CD8-positive, alpha-beta memory T cell (primary cell): ENCODE measurements around the gene ZG16B. TPM values are rescaled to one million over a fixed set of nuclear protein-coding genes. Genes with fewer than 3 reads are reported as not detected.
A peak's percentile ranks its signal among the peaks of the same experiment; 100 is the strongest.

Experiments used
- CTCF ChIA-PET: fragments of 350-600 bp; sonication (Branson Sonifier 250); formaldehyde crosslinking; loops from one replicate; lab custom pipeline; 2021; ENCODE audit warnings: antibody characterized with exemption; lab: Charles Lee
- POLR2A ChIA-PET: fragments of 350-600 bp; sonication (Branson Sonifier 250); formaldehyde crosslinking; loops from one replicate; lab custom pipeline; 2021; ENCODE audit warnings: antibody characterized with exemption; lab: Charles Lee
- DNase-seq, 5 donors: peaks; one replicate each; pipeline versions ENCODE4 v3.0.0 to v3.0.0-alpha.2; 2020 to 2022; ENCODE audit warnings: mixed read lengths in 1 of 5
- H3K27ac ChIP-seq: one replicate; pipeline ENCODE4 v1.7.0; 2013; ENCODE audit warnings: low read depth, mild to moderate bottlenecking, low read length, moderate library complexity
- H3K27me3 ChIP-seq: 2 replicates; pipeline ENCODE4 v1.7.0; 2013; ENCODE audit warnings: low read length, mild to moderate bottlenecking; ENCODE audit not compliant: insufficient read depth, poor library complexity, severe bottlenecking
- H3K36me3 ChIP-seq: 2 replicates; pipeline ENCODE4 v1.7.0; 2013; ENCODE audit warnings: mild to moderate bottlenecking, low read length, moderate library complexity; ENCODE audit not compliant: insufficient read depth
- H3K4me1 ChIP-seq: 2 replicates; pipeline ENCODE4 v1.7.0; 2013; ENCODE audit warnings: mild to moderate bottlenecking, low read length, moderate library complexity; ENCODE audit not compliant: insufficient read depth
- H3K4me3 ChIP-seq: 2 replicates; pipeline ENCODE4 v1.7.0; 2013; ENCODE audit warnings: mild to moderate bottlenecking, low read length
- H3K9me3 ChIP-seq: 2 replicates; pipeline ENCODE4 v1.7.0; 2013; ENCODE audit warnings: mild to moderate bottlenecking, low read length
- H3K27ac Mint-ChIP-seq, 8 donors: one replicate each; pipeline ENCODE4 v1.8.0; 2020 to 2021; ENCODE audit warnings: mixed read lengths in 8 of 8, mild to moderate bottlenecking in 6 of 8, inconsistent platforms in 3 of 8, moderate library complexity in 3 of 8
- H3K27me3 Mint-ChIP-seq, 2 donors: one replicate each; pipeline ENCODE4 v1.8.0; 2020 to 2021; ENCODE audit warnings: mixed read lengths in 2 of 2, mild to moderate bottlenecking in 1 of 2, moderate library complexity in 1 of 2
- H3K36me3 Mint-ChIP-seq, 3 donors: one replicate each; pipeline ENCODE4 v1.8.0; 2020 to 2021; ENCODE audit warnings: mixed read lengths in 3 of 3, inconsistent platforms in 1 of 3, mild to moderate bottlenecking in 1 of 3
- H3K4me1 Mint-ChIP-seq, 3 donors: one replicate each; pipeline ENCODE4 v1.8.0; 2020 to 2021; ENCODE audit warnings: mixed read lengths in 3 of 3, inconsistent platforms in 1 of 3, mild to moderate bottlenecking in 1 of 3
- H3K4me3 Mint-ChIP-seq, 7 donors: one replicate each; pipeline ENCODE4 v1.8.0; 2020 to 2021; ENCODE audit warnings: mixed read lengths in 7 of 7, mild to moderate bottlenecking in 6 of 7, moderate library complexity in 4 of 7, inconsistent platforms in 2 of 7
- H3K9me3 Mint-ChIP-seq, 5 donors: one replicate each; pipeline ENCODE4 v1.8.0; 2020 to 2022; ENCODE audit warnings: mixed read lengths in 5 of 5, mild to moderate bottlenecking in 3 of 5, moderate library complexity in 2 of 5, inconsistent platforms in 1 of 5
- polyA plus RNA-seq: library from polyadenylated mRNA; unstranded; fragments of 300-500 nt; fragmentation: Illumina TruSeq; gene quantifications from one replicate; pipeline ENCODE4 v1.2.3, GENCODE V29; 2021
- total RNA-seq, 2 experiments: library from RNA; stranded (reverse); gene quantifications; one replicate each; pipeline ENCODE4 v1.2.3, GENCODE V29; 2021

Gene ZG16B
- total and polyA plus RNA-seq, 3 experiments from 2014 or later: 0.29 to 0.74 TPM; not detected in 1

DNA sequence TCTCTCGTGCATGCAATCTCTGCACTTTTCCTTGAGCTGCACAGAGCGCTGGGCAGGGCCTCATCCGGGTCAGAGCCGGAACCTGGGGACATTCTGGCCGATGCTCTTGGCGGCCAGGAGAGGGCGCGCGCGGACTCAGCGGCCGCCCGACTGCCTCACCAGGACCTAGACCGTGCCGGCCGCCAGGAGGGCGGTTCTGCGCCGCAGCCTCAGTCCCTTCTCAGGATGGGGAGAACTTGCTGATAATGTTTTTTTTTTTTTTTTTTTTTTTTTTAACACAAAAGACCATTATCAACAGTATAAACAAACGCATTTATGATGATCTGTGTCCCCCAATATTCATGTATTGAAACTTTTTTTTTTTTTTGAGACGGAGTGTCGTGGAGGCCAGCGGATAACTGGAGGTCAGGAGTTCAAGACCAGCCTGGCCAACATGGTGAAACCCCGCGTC, 44.8 kb downstream of the ZG16B start:
- Mint-ChIP-seq H3K27me3 (peaks cover 0 to 3% of the 10 kb centered on the region in 2 donors), H3K36me3 (no peaks in the 10 kb centered on the region), H3K9me3 (no peaks in the 10 kb centered on the region), H3K27ac (no peak overlapping the region), H3K4me1 (peaks cover 0 to 6% (median 5%) of the 10 kb centered on the region in 3 donors), H3K4me3 (peak overlapping the region in 1 of 7 donors; percentile 50)
- Histone ChIP-seq H3K4me1 (no peaks in the 10 kb centered on the region), H3K27ac (no peak overlapping the region), H3K4me3 (no peak overlapping the region), H3K9me3 (no peaks in the 10 kb centered on the region), H3K36me3 (no peaks in the 10 kb centered on the region), H3K27me3 (no peaks in the 10 kb centered on the region)
- POLR2A ChIA-PET: interaction anchor here (0.7 kb wide), 1 partner anchor 52 kb away, joined by 4 read pairs; no protein-coding TSS in a partner anchor
- DNase-seq: peak; percentile 50 to 77 (median 60)
- CTCF ChIA-PET: interaction anchor here (0.6 to 1.8 kb wide), 6 partner anchors 11 to 45 kb away, joined by 3 to 10 read pairs (median 4); no protein-coding TSS in a partner anchor

DNA sequence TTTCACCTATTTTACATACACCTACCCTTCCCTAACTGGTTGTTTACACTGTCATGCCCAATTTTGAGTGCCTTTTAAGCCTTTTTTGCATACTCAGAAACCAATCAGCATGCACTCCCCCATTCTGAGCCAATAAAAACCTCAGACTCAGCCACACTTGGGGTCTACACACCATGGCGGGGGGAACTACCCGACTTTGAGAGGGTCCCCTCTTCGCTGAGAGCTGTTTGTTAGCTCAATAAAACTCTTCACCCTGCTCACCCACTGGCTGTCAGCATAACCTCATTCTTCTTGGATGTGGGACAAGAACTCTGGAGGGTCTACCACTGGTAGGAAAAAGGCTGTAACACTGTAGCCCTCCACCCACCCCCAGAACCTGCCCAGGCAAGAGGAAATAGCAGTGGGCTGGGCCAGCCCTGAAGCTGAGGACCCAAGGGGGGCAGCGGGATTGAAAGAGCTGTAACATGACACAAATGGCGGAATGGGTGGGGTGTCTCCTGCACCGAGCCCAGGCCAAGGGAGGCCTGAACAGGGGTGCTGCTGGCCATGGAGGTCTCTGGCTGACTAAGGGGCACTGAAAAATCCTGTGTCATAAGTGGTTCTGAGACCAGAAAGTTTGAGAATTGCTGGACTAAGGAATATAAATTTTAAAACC, 49.9 kb downstream of the ZG16B start:
- Histone ChIP-seq H3K4me3 (no peak overlapping the region), H3K27me3 (no peaks in the 10 kb centered on the region), H3K9me3 (no peaks in the 10 kb centered on the region), H3K4me1 (peaks cover 7% of the 10 kb centered on the region), H3K36me3 (no peaks in the 10 kb centered on the region), H3K27ac (no peak overlapping the region)
- peaks cover 9 to 16% (median 10%) of the 10 kb centered on the region in 3 donors for H3K4me1 Mint-ChIP-seq
- peak overlapping the region in 1 of 8 donors; percentile 77 for H3K27ac Mint-ChIP-seq
- ChIA-PET CTCF (interaction anchor here (1.7 to 6.7 kb wide), 4 partner anchors 11 to 48 kb away, joined by 6 to 35 read pairs (median 6); no protein-coding TSS in a partner anchor), POLR2A (interaction anchor here (0.6 kb wide), 1 partner anchor 34 kb away, joined by 4 read pairs; no protein-coding TSS in a partner anchor)
- peaks cover 0 to 3% of the 10 kb centered on the region in 2 donors for H3K27me3 Mint-ChIP-seq
- DNase-seq: no peak
- no peaks in the 10 kb centered on the region for H3K9me3 Mint-ChIP-seq
- H3K4me3 Mint-ChIP-seq: peak overlapping the region in 3 of 7 donors; percentile 5 to 85 (median 48)
- H3K36me3 Mint-ChIP-seq: peaks cover 0 to 7% (median 0%) of the 10 kb centered on the region in 3 donors

Other genes starting within 250 kb of the ZG16B start
- gene KCTD5, start 147.8 kb upstream of the ZG16B start, total RNA-seq: 10 to 100 TPM; 49.7 to 50.5 TPM
- gene KCTD5, start 147.8 kb upstream of the ZG16B start, polyA plus RNA-seq: 21.2 TPM
- gene PRSS27, start 110.1 kb upstream of the ZG16B start, total RNA-seq: 1 to 10 TPM; 1.3 to 1.6 TPM
- gene PRSS27, start 110.1 kb upstream of the ZG16B start, polyA plus RNA-seq: not detected
- gene SRRM2, start 77.7 kb upstream of the ZG16B start, total RNA-seq: 100 to 1,000 TPM; 517 to 529 TPM
- gene SRRM2, start 77.7 kb upstream of the ZG16B start, polyA plus RNA-seq: 130 TPM
- 100 to 1,000 TPM; 322 to 338 TPM for gene ELOB, start 53.0 kb upstream of the ZG16B start, total RNA-seq
- 274 TPM for gene ELOB, start 53.0 kb upstream of the ZG16B start, polyA plus RNA-seq
- gene PRSS33, start 42.7 kb upstream of the ZG16B start, total RNA-seq: under 1 TPM; 0.15 to 0.22 TPM
- gene PRSS33, start 42.7 kb upstream of the ZG16B start, polyA plus RNA-seq: not detected
- not detected for gene PRSS41, start 31.8 kb upstream of the ZG16B start, total RNA-seq
- not detected for gene PRSS41, start 31.8 kb upstream of the ZG16B start, polyA plus RNA-seq
- 1 to 10 TPM; 8.8 to 9.2 TPM for gene PRSS21, start 13.1 kb upstream of the ZG16B start, total RNA-seq
- 13.6 TPM for gene PRSS21, start 13.1 kb upstream of the ZG16B start, polyA plus RNA-seq
- not detected for gene PRSS22, start 27.9 kb downstream of the ZG16B start, total RNA-seq
- gene PRSS22, start 27.9 kb downstream of the ZG16B start, polyA plus RNA-seq: not detected
- gene FLYWCH2, start 52.9 kb downstream of the ZG16B start, total RNA-seq: 10 to 100 TPM; 24.7 to 27.2 TPM
- 24.0 TPM for gene FLYWCH2, start 52.9 kb downstream of the ZG16B start, polyA plus RNA-seq
- 10 to 100 TPM; 37.2 to 39.8 TPM for gene FLYWCH1, start 81.6 kb downstream of the ZG16B start, total RNA-seq
- 20.9 TPM for gene FLYWCH1, start 81.6 kb downstream of the ZG16B start, polyA plus RNA-seq
- gene KREMEN2, start 134.0 kb downstream of the ZG16B start, total RNA-seq: not detected
- gene KREMEN2, start 134.0 kb downstream of the ZG16B start, polyA plus RNA-seq: not detected
- gene PAQR4, start 139.0 kb downstream of the ZG16B start, total RNA-seq: 10 to 100 TPM; 38.7 to 39.0 TPM
- 1.5 TPM for gene PAQR4, start 139.0 kb downstream of the ZG16B start, polyA plus RNA-seq
- gene PKMYT1, start 150.1 kb downstream of the ZG16B start, total RNA-seq: 100 to 1,000 TPM; 103 to 112 TPM
- gene PKMYT1, start 150.1 kb downstream of the ZG16B start, polyA plus RNA-seq: 0.18 TPM
- gene CLDN9, start 182.6 kb downstream of the ZG16B start, total RNA-seq: not detected
- not detected for gene CLDN9, start 182.6 kb downstream of the ZG16B start, polyA plus RNA-seq
- not detected for gene CLDN6, start 187.9 kb downstream of the ZG16B start, total RNA-seq
- gene CLDN6, start 187.9 kb downstream of the ZG16B start, polyA plus RNA-seq: not detected
- 1 to 10 TPM; 3.7 to 4.5 TPM for gene TNFRSF12A, start 190.1 kb downstream of the ZG16B start, total RNA-seq
- 2.1 TPM for gene TNFRSF12A, start 190.1 kb downstream of the ZG16B start, polyA plus RNA-seq
- 10 to 100 TPM; 25.6 to 26.3 TPM for gene HCFC1R1, start 193.6 kb downstream of the ZG16B start, total RNA-seq
- 23.7 TPM for gene HCFC1R1, start 193.6 kb downstream of the ZG16B start, polyA plus RNA-seq
- gene THOC6, start 193.7 kb downstream of the ZG16B start, total RNA-seq: 10 to 100 TPM; 56.8 to 59.4 TPM
- gene THOC6, start 193.7 kb downstream of the ZG16B start, polyA plus RNA-seq: 46.2 TPM
- gene BICDL2, start 206.6 kb downstream of the ZG16B start, total RNA-seq: not detected
- not detected for gene BICDL2, start 206.6 kb downstream of the ZG16B start, polyA plus RNA-seq
- 1 to 10 TPM; 1.5 to 1.9 TPM for gene MMP25, start 216.3 kb downstream of the ZG16B start, total RNA-seq
- 0.90 TPM for gene MMP25, start 216.3 kb downstream of the ZG16B start, polyA plus RNA-seq
- gene IL32, start 235.3 kb downstream of the ZG16B start, total RNA-seq: 100 to 1,000 TPM; 975 to 992 TPM
- 3,843 TPM for gene IL32, start 235.3 kb downstream of the ZG16B start, polyA plus RNA-seq